GM12875 (cell line): ENCODE measurements around the gene COTL1.

Experiments
- H3K4me3 ChIP-seq: one replicate; pipeline ENCODE4 v1.5.1; 2011; ENCODE audit warnings: low read depth, low read length, control low read depth
- TF ChIP-seq, protein P1 (sequence below): IDR thresholded peaks from 2 replicates; pipeline ENCODE4 v1.5.1; 2011; ENCODE audit warnings: low read depth, mild to moderate bottlenecking, control low read depth, inconsistent platforms, low read length, moderate library complexity, borderline replicate concordance; ENCODE audit not compliant: insufficient read depth

COTL1 gene

DNA sequence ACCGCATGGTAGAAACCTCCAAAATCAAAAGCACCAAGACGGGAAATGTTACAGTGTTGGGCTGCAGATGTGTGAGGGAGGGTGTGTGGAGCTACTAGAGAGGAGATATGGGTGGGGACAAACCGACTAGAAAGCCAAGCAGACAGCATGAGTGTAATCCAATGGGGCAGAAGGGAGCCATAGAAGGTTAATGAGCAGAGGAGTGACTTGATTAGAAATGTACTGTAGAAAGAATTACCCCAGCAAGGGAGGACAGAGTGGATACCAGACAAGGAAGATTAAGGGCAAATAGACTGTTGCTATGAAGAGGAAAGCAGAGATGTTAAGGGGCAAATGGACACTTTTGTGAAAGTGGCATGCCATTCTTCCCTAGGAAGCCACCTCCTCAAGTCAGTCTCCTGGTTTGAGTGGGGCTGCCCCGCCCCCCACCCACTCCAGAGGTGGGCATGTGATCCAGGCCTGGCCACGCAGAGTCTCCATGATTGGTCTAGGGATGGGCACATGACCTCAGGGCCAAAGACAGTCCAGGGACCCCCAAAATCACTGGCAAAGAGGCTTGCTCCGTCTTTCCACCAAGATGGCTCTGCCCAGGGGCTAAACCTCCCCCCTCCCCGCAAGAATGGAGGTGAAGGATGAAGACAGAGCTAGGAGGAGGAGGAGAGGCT is 4.3 kb downstream of the COTL1 start:
- TF ChIP-seq, protein P1, sequence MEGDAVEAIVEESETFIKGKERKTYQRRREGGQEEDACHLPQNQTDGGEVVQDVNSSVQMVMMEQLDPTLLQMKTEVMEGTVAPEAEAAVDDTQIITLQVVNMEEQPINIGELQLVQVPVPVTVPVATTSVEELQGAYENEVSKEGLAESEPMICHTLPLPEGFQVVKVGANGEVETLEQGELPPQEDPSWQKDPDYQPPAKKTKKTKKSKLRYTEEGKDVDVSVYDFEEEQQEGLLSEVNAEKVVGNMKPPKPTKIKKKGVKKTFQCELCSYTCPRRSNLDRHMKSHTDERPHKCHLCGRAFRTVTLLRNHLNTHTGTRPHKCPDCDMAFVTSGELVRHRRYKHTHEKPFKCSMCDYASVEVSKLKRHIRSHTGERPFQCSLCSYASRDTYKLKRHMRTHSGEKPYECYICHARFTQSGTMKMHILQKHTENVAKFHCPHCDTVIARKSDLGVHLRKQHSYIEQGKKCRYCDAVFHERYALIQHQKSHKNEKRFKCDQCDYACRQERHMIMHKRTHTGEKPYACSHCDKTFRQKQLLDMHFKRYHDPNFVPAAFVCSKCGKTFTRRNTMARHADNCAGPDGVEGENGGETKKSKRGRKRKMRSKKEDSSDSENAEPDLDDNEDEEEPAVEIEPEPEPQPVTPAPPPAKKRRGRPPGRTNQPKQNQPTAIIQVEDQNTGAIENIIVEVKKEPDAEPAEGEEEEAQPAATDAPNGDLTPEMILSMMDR: no peak
- no peak overlapping the region for H3K4me3 ChIP-seq

DNA sequence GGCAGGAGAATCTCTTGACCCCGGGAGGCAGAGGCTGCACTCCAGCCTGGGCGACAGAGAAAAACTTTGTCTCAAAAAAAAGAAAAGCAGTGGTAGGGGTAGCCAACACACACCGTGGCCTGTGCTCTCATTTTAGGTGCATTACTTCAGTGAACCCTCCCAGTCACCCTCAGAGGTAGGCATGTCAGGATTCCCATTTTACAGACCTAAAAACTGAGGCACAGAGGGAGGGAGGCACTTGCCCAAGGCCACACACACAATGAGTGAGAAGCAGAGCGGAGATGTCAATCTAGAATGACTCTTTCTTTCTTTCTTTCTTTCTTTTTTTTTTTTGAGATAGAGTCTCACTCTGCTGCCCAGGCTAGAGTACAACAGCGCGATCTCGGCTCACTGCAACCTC is 5.2 kb downstream of the COTL1 start:
- no peak overlapping the region for H3K4me3 ChIP-seq
- TF ChIP-seq, protein P1: no peak

DNA sequence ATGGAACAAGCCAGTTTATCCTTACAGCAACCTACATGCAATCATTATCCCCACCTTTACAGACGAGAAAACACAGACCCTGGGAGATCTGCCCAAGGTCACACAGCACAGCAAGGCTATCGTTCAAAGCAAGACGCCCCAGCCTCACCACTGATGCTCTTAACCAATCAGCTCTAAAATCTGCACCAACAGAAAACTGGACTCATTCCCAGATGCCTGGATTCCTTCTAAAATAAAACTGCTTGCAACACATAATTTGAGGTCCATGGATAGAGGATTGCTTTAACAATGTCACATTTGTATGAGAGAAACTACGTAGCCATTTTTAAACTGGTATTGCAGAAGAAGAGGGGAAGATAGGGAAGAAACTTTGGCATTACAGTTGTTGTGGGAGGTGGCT is 6.8 kb downstream of the COTL1 start:
- no peak overlapping the region for H3K4me3 ChIP-seq
- TF ChIP-seq, protein P1: no peak

DNA sequence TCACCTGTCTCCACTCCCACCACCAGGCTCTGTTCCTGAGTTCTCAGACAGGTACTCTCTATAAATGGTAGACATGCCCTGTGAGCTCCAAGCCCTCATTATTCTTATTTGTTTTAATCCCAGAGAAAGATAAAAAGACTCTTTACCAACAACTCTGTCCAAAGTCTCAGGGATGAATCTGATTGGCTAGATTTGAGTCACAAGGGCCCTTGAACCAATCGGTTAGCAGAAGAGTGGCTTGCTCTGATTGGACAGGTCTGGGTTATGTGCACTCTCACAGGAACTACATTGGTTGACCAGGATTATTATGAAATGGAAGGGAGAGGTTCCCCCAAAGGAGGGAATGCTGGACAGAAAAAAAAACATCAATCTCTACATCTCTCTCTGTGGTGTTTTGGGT is 7.5 kb downstream of the COTL1 start:
- no peak overlapping the region for H3K4me3 ChIP-seq

DNA sequence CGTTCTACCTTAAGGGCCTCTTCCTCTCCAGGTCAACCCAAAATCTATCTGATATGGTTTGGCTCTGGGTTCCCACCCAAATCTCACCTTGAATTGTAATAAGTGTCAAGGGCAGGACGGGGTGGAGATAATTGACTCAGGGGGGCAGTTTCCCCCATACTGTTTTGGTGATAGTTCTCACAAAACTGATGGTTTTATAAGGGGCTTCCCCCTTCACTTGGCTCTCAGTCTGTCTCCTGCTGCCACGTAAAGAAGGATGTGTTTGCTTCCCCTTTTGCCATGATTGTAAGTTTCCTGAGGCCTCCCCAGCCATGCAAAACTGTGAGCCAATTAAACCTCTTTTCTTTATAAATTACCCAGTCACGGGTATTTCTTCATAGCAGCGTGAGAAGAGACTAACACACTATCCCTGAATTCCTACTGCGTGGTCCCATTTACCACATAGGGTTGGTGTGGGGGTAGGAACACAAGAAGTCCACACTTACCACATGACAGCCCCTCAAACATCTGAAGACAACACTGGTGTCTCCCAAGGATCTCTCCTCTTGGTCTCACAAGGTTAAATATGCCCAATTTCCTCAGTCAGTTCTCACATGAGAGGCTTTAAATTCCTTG is 8.2 kb downstream of the COTL1 start:
- TF ChIP-seq, protein P1: no peak
- no peak overlapping the region for H3K4me3 ChIP-seq

More for the DNA sequence above, 7.5 kb downstream of the COTL1 start:
- TF ChIP-seq, protein P1: no peak

DNA sequence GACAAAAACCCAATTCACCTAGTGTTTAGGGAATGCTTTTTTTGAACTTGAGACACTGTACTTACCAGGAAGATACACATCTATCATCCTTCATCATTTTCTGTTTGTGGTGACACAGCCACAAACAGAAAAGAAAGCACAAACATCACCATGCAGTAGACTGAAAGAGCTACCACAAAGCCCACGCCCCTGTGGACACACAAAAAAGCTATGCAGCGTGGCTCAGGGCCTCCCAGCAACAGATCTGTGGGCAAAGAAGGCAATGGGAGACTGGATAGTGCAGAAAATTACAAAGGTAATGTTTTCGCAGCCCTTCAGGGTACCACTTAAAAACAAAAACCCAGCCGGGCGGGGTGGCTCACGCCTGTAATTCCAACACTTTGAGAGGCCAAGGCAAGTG is 9.6 kb downstream of the COTL1 start:
- H3K4me3 ChIP-seq: no peak overlapping the region
- TF ChIP-seq, protein P1: no peak

DNA sequence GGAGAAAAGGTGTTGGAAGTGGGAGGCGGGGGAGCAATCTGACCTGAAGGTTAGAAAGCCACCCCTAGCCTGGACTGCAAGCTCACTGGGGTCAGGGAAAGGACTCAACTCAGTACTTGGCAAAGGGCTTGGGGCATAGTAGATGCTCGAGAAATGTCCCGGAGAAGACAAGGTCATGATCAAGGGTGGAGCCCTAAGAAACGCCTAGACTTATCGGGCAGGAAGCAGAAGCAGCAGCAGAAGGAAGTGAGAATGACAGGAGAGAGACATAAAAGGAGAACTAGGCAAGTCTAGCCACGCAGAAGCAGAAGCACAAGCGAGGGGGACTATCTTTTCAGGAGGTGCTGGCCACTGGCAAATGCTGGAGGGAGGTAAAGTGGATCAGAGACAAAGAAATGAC is 10.2 kb downstream of the COTL1 start:
- H3K4me3 ChIP-seq: no peak overlapping the region
- TF ChIP-seq, protein P1: no peak
